Right forelimb (tissue), 1 donor: ENCODE measurements around the gene RAD51B.
A peak's percentile ranks its signal among the peaks of the same experiment; 100 is the strongest.

Experiments
- DNase-seq: peaks from one replicate; pipeline ENCODE4 v3.0.0-alpha.2; 2018

The RAD51B gene

GRCh38 chr14:68669603-68670358 is 850.2 kb downstream of the RAD51B start:
- peak; percentile 51 for DNase-seq

- peak; percentile 50 for DNase-seq
Measured at GRCh38 chr14:68670359-68670715, 850.8 kb downstream of the RAD51B start.

GRCh38 chr14:68671909-68672308 is 852.3 kb downstream of the RAD51B start:
- no peak for DNase-seq

GRCh38 chr14:68672609-68673285 is 853.2 kb downstream of the RAD51B start:
- no peak for DNase-seq

- no peak for DNase-seq
Measured at GRCh38 chr14:68673464-68673863, 853.9 kb downstream of the RAD51B start.

GRCh38 chr14:68674538-68675232 is 855.1 kb downstream of the RAD51B start:
- no peak for DNase-seq

- no peak for DNase-seq
Measured at GRCh38 chr14:68675233-68675577, 855.6 kb downstream of the RAD51B start.

GRCh38 chr14:68676511-68676943 is 856.9 kb downstream of the RAD51B start:
- no peak for DNase-seq

GRCh38 chr14:68677476-68677875 is 857.9 kb downstream of the RAD51B start:
- DNase-seq: no peak

- DNase-seq: no peak
Measured at GRCh38 chr14:68677901-68678300, 858.3 kb downstream of the RAD51B start.

- no peak for DNase-seq
Measured at GRCh38 chr14:68678471-68678870, 858.9 kb downstream of the RAD51B start.

GRCh38 chr14:68679301-68679700 is 859.7 kb downstream of the RAD51B start:
- DNase-seq: no peak

- DNase-seq: no peak
Measured at GRCh38 chr14:68679746-68680467, 860.3 kb downstream of the RAD51B start.

GRCh38 chr14:68680541-68681051 is 861.0 kb downstream of the RAD51B start:
- no peak for DNase-seq

GRCh38 chr14:68681256-68682011 is 861.9 kb downstream of the RAD51B start:
- DNase-seq: no peak

- peak; percentile 82 for DNase-seq
Measured at GRCh38 chr14:68682166-68683103, 862.9 kb downstream of the RAD51B start.

- DNase-seq: no peak
Measured at GRCh38 chr14:68683326-68683725, 863.7 kb downstream of the RAD51B start.

GRCh38 chr14:68684466-68685418 is 865.2 kb downstream of the RAD51B start:
- DNase-seq: no peak

GRCh38 chr14:68685419-68686204 is 866.0 kb downstream of the RAD51B start:
- peak; percentile 54 for DNase-seq
